CD4-positive, alpha-beta T cell treated with Interleukin-10 for 1 hour (primary cell): ENCODE results near the gene GAP43.
A peak's percentile ranks its signal among the peaks of the same experiment; 100 is the strongest.

Source experiments
- DNase-seq: peaks from one replicate; pipeline ENCODE4 v3.0.0-alpha.2; 2020

Gene GAP43

DNA sequence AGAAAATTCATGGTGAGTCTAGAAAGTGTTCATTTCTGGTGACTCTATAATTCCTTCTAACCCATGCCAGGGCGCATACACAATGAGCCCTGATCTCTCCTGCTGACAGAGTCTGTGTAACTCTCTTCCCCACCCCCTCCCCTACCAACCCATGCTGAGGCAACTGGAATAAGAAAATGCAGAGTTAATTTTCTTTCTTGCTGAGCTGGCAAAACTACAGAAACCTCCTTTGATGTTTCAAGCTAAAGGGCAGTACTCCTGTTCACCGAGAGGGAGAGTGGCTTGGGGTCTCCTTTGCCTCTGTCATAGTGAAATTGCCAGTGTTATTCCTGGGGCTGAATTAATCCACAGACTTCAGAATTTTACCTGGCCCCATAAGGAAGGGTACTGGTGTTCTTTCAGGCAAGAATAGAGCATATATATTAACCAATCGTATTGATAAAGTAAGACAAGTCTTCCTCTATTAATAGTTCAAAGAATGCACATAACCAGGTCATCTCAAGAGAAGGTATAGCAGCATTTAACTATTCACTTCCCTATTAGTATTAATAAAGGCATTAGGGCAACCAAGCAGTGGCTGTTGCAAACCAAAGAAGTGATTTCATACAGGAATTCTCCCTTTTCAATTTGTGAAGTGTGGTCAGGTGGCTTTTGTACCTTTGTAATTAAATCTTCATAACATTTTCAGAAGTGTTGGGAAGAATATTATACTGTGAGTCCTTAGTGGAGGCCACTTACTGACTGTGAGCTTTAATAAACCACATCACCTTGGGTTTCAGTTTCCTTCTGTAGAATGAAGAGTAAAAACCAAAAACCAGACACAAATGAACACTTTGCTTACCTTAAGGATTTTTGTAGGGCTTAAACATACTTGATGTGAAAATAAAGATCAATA is 4.1 kb downstream of the GAP43 start:
- DNase-seq: no peak

DNA sequence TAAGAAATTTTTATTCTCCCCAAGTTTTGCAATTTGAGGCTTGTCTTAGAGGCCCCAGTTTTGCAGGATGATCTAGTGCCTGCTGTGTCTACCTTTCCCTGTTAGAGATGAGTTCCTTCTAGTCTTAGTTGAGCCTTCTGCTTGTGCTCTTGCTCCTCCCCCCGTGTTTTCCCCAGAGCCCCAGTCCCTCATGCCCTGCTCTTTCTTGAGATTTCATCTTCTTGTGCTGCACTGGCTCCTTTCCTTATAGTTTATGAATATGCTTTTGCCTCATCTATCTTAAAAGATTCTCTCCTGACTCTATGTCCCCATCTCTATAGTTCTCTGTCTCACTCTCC is 4.7 kb downstream of the GAP43 start:
- no peak for DNase-seq

DNA sequence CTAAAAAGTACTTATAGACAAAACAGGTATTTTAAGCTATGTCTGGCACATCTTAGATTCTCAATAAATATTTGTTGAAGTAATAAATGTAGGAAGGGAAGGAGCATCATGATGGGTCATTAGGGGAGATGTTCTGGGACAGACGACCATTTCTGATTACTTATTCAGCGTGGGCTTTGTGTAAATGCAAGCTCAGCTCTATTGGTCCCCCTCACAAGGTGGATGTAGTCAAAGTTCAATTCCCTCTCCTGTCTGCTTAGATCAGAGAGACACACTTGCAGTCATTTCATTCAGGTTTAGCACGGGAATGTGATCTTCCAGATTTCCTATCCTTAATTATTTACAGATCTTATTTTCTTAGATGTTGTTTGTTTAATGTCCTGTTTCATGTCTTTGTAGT is 7.5 kb downstream of the GAP43 start:
- DNase-seq: no peak

DNA sequence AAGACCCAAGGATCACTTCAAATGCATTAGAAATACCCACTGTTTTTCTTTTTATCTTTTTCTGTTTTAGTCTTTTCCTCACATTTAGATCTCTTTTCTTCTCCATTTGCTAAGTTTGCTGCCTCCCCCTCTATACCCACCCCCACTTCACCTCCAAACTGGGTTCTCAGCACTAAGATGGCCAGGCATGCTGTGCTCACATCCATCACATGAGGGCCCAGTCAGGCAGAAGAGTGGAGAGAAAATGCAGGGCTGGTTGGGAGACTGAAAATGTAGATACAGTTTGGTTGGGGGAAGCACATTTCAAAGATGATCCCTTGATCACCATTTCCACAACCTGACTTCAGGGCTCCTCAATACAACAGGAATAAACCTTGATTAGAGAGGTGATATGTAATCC is 8.7 kb downstream of the GAP43 start:
- no peak for DNase-seq

DNA sequence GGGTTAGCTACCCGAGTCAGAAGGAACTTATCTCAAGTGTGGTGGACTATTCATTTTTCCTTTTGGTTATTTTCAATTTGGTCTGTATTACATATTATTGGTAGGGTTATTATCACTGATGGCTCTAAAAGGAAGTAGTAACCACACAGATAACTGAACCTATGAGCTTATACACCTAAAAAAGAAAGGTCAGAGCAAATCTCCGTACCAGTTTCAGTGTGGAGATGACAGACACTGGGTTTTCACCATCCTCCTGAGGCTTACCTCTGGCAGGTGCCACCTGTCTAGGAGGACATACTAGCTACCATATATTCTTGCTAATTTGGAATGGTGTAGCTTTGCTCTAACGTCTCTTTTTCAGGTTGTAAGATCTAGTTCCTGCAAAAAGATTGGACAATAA is 10.2 kb downstream of the GAP43 start:
- DNase-seq: no peak

DNA sequence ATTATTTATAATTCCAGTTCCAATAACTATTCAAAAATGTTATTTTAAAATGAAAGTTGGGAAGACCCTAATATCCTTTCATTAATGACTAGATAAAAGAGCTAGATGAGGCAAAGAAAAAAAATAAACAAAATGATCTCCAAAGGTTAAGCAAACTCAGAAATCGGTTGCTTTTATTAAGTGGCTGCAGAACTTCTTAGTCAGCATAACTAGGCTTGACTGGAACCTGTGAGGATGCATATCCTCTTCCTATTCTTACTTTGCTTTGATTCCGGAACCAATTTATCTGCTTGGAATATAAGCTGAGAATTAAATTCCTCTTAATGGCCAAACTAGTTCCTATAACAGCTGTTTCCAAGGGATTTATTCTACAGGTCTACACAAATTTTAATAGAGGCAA is 10.7 kb downstream of the GAP43 start:
- no peak for DNase-seq

DNA sequence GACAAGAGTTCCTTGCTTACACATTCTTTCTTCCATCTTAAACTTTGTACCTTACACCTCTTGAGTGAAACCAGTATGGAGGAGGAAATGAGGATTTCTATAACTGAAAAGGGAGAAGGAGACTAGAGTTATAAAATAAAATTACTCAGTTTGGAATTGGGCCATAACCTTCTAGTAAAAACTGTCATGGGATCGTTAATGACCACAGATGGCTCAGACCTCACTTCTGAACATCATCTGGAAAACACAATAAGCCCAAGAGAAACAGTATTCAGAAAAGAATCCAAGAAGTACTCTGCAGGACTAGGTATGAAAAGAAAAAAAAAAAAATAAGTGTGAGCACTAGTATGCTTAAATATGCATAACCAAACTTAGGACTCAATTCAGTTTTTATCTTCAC is 12.1 kb downstream of the GAP43 start:
- no peak for DNase-seq

DNA sequence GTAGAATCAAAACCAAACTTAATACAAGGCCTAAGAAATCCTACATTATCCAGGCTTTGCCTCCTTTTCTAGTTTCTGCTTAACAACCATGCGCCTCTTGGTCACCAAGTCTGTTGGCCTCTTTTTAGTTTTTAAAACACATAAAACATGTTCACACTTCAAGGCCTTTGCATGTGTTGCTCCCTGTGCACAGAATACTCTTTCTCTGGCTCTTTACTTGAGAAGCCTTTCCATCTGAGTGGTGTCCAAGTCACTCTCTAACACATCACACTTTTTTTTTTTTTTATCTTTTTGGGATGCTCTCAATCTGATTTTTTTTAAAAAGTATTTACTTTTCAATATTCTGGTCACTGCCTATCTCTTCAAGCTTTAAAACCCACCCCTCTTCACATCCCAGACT is 14.9 kb downstream of the GAP43 start:
- DNase-seq: no peak

DNA sequence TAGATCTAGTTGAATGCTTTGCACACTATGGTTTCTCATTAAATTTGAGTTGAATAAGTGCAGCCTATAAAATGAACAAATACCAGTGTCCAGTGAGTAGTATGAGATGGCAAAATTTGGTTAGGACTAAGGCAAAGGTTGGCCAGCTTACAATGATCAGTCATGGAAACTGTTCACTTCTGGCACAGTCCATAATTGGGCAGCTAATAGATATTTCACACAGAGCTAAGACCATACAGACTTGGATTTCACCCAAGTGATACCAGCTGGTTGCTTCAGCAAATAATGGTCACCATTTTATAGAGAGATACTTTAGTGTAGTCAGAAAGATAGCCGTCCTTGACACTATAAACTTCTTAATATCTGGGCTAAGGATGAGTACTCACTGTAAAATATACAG is 15.7 kb downstream of the GAP43 start:
- DNase-seq: no peak

DNA sequence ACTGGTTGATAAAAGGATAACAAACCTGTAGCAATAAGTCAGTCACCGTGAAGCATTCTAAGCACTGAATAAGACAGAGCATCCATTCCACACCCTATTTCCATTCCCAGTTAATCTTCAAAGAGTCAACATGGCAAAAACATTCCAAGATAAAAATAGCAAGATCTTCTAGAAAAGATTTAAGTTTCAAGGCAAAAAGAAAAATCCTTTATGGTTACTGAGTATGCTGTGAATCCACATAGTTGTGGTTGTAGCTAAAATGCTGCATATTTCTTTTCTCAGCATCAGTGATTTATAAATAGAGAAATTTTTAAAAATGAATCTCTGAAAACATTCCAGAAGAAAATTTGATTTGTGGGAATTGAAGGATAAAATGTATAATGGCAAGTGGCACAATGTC is 21.1 kb downstream of the GAP43 start:
- no peak for DNase-seq

DNA sequence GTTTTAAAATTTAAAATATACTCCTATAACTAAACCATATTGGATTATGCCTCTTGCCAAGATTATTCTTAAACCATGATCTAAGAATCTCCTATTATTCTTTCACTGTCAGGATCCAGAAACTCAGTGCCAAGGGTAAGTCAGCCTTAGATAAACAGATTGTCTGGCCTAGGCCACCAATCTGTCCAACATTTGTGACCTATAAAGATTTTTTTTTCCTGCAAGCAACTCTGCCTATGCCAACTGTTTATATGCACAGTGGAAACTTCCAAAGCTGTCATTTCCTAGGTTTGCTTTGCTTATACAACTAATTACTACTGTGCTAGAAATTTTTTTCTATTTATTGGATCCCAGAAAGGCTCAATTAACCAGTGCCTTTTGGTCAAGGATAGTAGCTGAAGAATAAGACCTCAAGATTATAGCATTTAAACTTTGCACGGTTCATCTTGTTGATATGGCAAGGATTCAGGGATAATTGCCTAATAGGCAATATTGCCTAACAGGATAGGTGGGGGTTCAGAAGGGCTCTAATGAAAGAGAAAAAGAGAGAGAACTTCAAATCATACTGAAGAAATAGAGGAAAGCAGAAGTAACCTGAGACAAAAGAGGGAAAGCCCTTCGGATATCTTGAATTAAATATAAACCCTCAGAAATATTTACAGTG is 22.8 kb downstream of the GAP43 start:
- no peak for DNase-seq

DNA sequence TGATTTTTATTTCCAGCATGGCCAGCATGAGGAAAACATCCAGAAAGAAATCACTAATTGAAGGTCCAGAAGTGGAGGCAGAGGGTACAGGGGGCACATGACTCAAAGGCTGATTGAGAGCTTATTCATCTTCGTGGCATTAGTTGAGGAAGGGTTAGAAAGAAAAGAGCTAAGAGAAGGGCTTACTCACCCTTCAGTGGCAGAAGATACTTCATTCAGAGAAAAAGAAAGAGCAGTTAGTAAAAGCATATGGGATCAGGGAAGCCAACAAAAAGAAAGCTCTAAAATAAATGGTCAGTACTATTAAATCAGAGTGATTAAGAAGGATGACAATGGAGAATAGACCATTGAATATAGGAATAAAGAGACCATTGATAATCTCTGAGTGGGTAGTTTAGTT is 25.2 kb downstream of the GAP43 start:
- DNase-seq: no peak

DNA sequence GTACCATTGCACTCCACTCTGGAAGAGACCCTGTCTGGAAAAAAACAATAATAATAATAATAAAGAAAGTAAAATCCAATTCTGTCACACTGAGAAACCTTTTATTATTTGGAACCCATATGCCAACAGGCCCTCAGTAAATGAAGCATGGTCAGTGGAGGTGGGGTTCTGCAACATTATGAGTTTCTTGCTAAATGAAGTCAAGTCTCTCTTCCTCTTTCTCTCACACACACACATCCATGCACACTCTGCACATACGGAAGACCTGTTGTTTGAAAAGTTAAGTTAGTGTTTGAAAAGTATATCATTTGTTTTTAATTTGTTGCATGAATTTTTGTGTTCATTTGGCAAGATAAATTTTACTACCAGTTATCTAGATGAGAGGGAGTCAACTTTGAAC is 27.8 kb downstream of the GAP43 start:
- DNase-seq: no peak

DNA sequence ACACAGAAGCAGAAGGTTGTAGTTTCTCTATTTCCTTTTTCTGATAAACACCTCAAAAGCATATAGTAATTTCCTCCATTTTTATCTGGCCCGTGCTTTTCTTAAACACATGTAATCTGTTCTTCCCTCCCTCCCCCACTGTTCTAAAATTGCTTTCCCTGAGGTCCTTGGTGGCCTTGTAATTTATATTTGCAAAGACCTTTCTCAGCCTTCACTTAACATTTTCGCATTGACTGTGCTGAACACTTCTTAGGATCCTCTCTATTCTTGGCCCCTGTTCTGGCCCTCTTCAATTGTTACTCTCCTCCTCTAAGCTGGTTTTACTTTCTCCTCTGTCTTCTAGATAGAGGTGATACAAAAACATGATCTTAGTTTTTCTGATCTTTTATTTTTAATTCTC is 28.3 kb downstream of the GAP43 start:
- no peak for DNase-seq

DNA sequence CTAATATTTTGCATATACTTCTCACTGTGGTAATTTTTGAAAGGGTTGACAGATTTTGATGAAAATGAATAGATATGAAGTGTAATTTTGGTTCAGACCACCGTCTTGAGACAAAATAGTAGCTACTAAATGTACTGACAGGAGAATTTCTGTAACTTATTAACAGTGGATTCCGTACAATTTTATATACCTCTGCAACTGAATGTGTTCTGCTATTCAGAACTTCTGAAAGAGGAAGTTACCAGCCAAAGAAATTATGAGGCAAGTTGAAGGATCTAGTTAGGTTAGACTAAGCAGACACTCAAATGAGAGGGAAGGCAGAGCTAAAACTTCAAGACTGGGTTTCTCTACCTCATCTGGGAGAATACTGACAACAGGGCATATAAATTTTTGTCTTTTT is 29.4 kb downstream of the GAP43 start:
- no peak for DNase-seq

DNA sequence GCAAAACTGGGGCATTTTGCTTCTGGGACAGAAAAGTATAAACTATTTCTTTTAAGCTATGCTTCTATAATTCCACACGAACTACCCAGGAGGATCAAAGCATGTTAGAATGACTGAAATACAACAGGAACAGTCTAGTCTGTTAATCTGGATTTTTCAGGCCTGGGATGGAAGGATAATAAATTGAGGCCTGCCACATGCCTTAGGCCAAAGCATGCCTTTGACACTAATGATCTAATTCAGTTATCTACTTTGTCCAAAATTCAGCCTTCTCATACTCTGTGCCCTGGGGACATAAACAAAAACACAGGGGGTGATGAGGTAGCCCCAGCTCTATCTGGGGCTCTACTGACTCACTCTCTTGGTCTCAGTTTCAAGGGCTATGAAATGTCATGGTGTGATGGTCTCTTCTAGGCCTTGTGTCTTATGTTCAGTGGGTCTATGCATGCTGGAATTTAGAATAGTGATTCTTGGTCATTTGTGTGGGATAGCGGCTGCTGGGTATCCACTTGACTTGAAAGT is 32.5 kb downstream of the GAP43 start:
- DNase-seq: no peak

DNA sequence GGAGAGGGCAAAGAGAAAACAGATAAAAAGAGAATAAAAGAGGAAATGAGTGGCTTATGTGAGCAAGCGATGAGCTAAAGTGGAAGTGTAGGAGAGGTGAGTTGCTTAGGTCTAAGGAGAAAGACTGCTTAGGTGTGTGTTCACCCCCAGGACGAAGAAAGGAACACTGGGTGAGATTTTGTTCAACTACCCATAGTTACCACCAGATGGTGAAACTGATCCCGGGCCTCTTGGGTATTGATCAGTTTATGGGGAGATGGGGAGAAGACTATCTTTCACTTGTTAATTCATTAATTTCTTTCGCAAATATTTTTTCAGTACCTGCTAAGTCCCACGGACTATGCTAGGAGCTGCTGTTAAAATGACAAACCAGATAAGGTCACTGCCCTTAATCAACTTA is 33.9 kb downstream of the GAP43 start:
- no peak for DNase-seq

DNA sequence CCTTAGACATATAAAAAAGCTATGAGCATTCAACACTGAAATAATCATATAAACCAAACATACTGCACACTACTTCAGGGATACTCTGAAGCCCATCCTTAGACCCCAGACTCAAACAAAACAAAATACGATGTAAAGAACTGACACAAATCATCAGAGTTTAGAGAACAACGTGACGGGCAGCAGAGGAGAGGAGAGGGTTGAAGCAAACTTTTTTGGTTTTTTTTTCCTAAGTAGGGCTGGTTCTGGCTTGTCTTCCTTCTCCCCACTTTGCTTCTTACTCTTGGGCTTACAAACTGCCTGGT is 34.7 kb downstream of the GAP43 start:
- no peak for DNase-seq

DNA sequence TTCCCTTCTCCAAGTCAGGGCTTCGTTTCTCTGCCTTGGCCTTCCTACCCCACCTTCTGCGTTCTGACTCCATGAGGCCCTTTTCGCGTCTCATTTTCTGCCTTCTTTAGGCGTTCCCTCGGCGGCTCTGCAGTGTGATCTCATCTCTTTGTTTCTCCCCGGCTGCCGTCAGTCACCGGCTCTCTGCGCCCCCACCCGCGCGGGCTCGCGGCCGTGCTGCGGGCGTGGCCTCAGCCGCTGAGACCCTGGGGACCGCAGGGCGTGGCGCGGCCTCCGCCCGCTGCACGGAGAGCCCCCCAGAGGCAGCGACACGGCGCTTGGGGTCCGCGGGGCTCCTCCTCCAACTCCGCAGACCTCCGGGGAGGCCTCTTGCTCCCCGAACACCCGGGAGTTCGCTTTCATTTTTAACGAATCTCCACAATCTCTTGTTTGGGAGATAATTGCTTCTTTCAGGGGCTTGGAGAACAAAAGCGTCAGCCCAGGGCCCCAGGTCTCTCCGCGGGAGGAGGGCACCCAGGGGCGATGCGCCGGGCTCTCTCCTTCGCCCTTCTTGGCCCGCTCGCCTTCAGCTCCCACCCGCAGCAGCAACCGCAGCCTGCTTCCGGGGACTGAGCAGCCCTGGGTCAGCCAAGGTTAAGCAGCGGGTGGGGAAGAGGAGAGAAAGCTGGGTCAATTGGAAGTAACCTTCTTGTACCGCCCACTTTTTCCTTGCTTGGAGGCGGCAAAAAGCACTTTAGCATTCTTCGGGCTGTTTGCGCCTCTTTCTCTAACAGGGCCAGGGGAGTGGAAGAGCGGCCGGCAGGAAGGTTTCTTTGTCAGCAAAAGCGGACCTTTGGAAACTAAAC is 35.2 kb downstream of the GAP43 start:
- DNase-seq: peak; percentile 66

DNA sequence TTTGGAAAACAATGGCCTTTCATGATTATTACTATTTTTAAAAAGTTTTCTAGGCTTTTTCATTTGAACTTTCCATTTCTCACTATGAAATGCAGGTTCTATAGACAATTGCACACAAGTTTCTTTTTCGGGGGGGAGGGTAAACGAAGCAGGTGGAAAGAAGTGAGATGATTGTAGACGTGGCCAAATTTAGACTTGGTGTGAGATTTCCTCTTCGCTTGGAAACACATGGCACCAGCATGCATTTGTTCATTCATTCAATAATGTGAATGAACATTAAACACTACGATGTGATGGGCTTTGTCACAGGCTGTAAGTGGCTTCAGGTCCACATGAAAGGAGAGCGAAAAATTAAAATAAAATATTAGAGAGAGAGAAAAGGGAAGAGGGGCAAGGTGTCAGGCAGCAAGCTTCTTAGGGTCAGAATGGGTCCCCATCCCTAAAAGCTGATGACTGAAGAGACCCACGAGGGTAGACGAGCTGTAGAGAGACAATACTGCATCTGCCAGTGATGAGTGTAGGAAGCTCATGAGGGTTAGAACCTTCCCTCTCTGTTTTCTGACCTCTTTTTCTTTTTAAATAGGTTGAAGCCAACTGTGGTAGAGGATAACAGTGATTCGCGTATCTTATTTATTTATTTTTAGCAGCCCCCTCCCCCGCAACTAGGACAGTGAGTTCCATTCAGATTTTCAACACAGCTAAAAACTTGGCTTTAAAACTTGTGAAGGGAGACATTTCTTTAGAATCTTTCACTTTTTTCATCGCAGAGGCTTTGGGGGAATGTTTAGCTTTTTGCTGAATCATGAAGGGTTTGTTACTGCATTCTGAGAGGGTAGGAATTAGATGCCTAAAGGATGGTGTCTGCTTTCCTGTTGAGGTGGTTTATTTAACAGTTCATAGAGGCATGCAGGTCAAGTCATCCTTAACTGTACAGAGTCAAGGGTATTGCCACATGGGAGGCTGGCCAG is 36.2 kb downstream of the GAP43 start:
- no peak for DNase-seq

DNA sequence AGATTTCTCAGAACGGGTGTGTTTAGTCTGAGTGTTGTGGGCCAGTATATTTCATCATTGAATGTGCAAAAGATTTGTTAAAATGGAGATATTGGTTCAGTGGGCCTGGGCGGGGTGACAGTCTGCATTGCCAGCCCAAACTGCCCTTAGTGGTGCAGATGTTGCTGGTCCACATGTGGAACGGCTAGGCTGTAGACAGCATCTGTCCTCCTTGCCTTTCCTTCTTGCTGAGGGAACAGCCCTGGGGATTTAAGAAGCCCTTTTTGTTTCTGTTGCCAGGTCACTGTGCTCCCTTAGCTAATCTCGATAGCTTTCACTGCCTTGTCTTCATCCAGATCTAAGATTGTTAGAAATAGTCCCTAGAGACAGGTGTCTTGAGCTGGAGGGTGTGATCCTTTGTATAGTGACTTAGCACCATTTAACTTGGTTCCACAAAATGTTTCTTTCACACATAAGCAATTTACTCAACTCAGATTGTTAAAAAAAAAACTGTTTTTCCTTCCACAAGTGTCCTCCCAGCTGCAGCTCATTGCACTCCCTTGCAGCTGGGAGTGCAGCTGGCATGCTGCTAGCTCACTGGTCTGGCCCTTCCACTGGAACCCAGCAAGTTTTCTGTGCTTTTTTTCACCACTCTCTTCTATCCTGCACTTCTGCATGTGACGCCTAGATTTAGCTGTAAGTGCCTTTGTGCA is 37.5 kb downstream of the GAP43 start:
- no peak for DNase-seq

DNA sequence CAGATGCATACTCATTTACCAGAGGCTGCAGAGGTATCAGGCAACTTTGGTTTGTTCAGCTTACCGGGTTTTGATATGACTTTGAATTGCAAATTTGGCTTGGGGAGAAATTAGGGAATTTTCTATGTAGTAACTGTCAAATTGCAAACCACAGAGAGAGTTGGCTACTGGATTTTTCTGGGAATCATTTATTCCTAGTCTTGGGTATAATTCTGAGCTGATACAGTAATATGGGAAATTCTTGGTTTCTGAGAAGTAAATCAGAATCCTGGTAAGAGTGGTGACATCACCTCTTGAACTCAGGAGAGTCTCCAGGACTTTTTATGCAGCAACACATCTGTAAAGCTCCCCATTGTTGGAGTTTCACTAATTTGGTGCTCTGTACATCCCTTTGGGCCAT is 39.0 kb downstream of the GAP43 start:
- no peak for DNase-seq
